ENCODE data around the gene CEP135.

CEP135 gene

DNA sequence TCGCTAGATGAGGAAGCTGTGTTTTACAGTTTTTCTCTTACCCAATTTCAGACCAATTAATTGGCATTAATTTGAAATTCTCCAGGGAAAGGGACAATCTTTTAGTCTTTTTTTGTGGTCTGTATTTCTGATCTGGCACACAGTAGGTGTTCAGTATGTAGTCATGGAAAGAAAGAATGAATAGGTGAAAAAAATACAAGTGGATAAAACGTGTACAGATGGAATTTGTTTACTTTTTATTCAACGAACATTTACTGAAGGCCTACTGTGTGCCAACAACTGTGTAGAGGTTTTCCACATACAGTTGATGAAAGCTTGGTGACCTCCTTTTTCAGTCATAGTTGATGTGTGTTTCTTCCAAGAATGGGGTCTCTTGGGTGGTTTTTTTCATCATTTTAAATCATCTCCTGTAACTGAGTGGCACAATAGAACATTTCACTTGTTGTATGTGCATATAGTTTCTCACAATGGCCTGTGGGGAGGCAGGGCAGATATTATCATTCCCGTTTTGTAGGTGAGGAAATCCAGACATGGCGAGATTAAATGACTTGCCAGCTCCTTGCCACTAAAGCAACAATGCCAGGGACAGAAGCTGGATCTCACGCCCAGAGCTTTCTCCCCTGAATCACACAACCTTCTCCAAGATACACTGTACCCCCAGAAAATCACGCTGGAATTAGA is 102.4 kb downstream of the CEP135 start:
- no peak for DNase-seq (ENCODE audit: low read depth in 2 of 2)
- TF ChIP-seq, protein P1, sequence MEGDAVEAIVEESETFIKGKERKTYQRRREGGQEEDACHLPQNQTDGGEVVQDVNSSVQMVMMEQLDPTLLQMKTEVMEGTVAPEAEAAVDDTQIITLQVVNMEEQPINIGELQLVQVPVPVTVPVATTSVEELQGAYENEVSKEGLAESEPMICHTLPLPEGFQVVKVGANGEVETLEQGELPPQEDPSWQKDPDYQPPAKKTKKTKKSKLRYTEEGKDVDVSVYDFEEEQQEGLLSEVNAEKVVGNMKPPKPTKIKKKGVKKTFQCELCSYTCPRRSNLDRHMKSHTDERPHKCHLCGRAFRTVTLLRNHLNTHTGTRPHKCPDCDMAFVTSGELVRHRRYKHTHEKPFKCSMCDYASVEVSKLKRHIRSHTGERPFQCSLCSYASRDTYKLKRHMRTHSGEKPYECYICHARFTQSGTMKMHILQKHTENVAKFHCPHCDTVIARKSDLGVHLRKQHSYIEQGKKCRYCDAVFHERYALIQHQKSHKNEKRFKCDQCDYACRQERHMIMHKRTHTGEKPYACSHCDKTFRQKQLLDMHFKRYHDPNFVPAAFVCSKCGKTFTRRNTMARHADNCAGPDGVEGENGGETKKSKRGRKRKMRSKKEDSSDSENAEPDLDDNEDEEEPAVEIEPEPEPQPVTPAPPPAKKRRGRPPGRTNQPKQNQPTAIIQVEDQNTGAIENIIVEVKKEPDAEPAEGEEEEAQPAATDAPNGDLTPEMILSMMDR (IDR thresholded peaks at IDR 0.05; ENCODE audit: low read depth, low read length): no peak
- H3K4me3 ChIP-seq (replicated peaks in 1 of 2; ENCODE audit: low read depth in 2 of 2, low read length in 2 of 2): no peak overlapping the region

DNA sequence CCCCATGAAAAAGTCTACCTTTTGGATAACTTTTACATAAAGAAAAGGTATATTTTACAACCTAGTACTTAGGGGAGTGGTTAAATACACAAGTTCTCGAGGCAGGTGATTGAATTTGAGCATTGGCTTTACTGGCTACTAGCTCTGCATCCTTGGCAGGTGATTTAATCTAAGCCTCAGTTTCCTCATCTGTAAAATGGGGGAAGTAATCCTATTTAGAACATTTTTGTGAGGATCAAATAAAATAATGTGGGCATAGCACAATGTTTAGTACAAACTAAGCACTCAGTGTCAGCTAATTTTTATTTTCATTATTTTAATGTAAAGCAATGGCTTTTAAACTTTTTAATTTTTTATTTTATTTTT is 102.9 kb downstream of the CEP135 start:
- TF ChIP-seq, protein P1 (IDR thresholded peaks at IDR 0.05; ENCODE audit: low read depth, low read length): no peak
- no peak for DNase-seq (ENCODE audit: low read depth in 2 of 2)
- no peak overlapping the region for H3K4me3 ChIP-seq (replicated peaks in 1 of 2; ENCODE audit: low read depth in 2 of 2, low read length in 2 of 2)

DNA sequence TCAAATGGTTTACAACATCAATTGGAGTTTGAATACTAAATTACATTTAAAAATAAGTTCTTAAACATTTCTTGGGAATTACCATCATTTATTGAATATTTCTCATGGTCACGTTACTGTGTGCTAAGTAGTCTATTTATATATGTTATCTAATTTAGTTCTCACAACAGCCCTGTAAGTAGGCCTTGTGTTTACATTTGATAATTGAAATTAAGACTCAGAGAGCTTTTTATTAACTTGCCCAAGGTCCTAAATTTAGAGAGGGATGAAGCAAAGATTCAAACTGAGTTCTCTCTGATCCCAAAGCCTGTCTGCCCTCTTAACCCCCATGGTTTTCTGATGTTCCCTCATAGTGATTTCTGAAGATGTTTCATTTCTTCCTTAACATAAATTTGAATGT is 103.7 kb downstream of the CEP135 start:
- TF ChIP-seq, protein P1 (IDR thresholded peaks at IDR 0.05; ENCODE audit: low read depth, low read length): no peak
- DNase-seq (ENCODE audit: low read depth in 2 of 2): no peak
- H3K4me3 ChIP-seq (replicated peaks in 1 of 2; ENCODE audit: low read depth in 2 of 2, low read length in 2 of 2): no peak overlapping the region

DNA sequence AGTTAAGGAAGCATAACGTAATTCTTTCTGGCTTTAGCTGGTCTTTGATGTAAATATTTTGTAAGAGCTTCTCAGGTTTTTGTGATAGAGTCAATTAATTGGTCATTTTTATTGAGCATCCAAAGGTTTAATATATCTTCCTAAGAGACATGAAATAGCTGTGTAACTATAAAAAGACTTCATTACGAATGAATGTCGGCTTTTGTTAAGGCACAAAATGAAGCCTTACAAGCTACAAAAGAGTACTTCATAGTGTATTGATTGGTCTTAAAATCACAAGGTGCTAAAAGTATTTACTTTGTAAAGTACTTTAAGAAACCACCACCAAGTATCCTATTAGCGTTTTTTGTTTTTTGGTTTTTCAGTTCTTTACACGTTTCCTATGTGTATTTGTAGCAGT is 104.2 kb downstream of the CEP135 start:
- no peak overlapping the region for H3K4me3 ChIP-seq (replicated peaks in 1 of 2; ENCODE audit: low read depth in 2 of 2, low read length in 2 of 2)
- TF ChIP-seq, protein P1 (IDR thresholded peaks at IDR 0.05; ENCODE audit: low read depth, low read length): no peak
- no peak for DNase-seq (ENCODE audit: low read depth in 2 of 2)

DNA sequence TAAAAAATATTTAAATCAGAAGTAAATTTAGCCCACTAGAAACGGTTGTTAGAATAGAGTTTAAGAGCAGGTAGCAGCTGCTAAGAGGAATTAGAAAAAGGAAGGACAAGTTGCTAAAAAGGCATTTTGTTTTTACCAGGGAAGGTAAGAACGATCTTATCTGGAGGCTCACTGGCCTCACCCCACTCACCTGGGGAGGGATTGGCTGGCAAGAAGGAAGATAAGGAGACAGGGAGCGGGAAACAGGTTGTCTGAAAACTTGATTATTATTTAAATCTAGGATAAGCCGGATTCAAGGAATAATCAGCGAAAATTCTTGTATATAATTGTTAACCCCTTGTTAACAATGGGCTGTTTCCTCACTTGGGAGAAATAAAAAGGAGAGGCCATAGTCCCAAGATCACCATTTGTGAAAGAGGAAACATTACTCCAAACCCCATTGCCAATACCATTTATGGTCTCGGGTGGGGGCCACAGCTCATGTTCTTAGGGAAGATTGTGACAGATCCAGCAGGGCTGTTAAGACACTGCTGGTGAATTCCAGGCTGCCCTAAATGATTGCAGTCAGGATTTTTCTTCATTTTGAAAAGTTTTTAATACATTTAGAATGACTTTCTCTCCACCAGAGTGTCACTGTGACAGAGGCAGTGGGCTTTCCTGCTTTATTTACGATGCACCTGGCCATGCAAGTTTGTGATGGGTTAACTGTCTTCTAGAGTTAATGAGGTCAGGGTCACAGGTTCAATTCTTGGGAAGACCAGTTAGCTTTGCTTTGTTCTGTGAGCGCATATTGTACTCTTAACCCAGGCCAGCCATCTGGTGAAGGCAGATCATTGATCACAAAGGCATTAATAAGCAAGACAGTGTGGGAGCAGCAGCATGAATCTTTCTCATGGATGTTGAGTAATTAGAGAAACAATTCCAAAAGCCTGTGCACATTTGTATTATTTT is 106.6 kb downstream of the CEP135 start:
- DNase-seq (ENCODE audit: low read depth in 2 of 2): no peak

DNA sequence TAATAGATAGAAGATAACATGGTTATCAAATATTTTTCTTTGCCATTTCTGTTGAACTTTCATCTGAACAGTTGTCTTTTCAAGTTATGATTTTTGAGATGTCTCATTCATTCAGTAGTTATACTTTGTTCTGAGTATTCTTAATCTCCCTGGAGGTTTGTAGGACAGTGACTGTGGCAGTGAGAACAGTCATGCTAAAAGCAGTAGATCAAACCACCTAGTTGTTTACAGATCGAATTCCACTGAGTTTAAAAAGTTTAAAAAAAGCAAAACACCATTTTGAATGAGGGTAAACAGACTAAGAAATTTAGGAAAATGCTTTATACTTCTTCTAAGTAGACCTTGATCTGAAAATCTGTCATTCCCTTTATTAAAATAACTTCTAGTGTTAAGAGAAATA is 107.2 kb downstream of the CEP135 start:
- DNase-seq (ENCODE audit: low read depth in 2 of 2): no peak
- TF ChIP-seq, protein P1 (IDR thresholded peaks at IDR 0.05; ENCODE audit: low read depth, low read length): no peak
- H3K4me3 ChIP-seq (replicated peaks in 1 of 2; ENCODE audit: low read depth in 2 of 2, low read length in 2 of 2): no peak overlapping the region

More for the DNA sequence above, 106.6 kb downstream of the CEP135 start:
- TF ChIP-seq, protein P1 (IDR thresholded peaks at IDR 0.05; ENCODE audit: low read depth, low read length): no peak
- H3K4me3 ChIP-seq (replicated peaks in 1 of 2; ENCODE audit: low read depth in 2 of 2, low read length in 2 of 2): no peak overlapping the region

All from cardiac fibroblast (primary cell).